Endodermal cell (in vitro differentiated cells): ENCODE results near the gene DOCK4. TPM values are rescaled to one million over a fixed set of nuclear protein-coding genes. Genes with fewer than 3 reads are reported as not detected.
A peak's percentile ranks its signal among the peaks of the same experiment; 100 is the strongest.

Experiments used
- DNase-seq: peaks from one replicate; pipeline ENCODE4 v3.0.0-alpha.2; 2017
- H3K27ac ChIP-seq: 2 replicates; pipeline ENCODE4 v1.5.1; 2013; ENCODE audit warnings: mild to moderate bottlenecking, low read depth, low read length, moderate library complexity
- H3K27me3 ChIP-seq: 2 replicates; pipeline ENCODE4 v1.6.1; 2013; ENCODE audit warnings: mild to moderate bottlenecking, low read length, moderate library complexity; ENCODE audit not compliant: insufficient read depth, control insufficient read depth, poor library complexity, severe bottlenecking
- H3K36me3 ChIP-seq: 2 replicates; pipeline ENCODE4 v1.7.0; 2013; ENCODE audit warnings: mild to moderate bottlenecking, low read length, moderate library complexity; ENCODE audit not compliant: control insufficient read depth, insufficient read depth
- H3K4me1 ChIP-seq: one replicate; pipeline ENCODE4 v1.7.0; 2013; ENCODE audit warnings: low read length; ENCODE audit not compliant: control insufficient read depth, insufficient read depth
- H3K4me3 ChIP-seq: 2 replicates; pipeline ENCODE4 v1.5.1; 2013; ENCODE audit warnings: mild to moderate bottlenecking, low read length, moderate library complexity
- H3K9ac ChIP-seq: 2 replicates; pipeline ENCODE4 v1.6.1; 2013; ENCODE audit warnings: mild to moderate bottlenecking, low read length, moderate library complexity; ENCODE audit not compliant: poor library complexity, severe bottlenecking; ENCODE audit errors: extremely low read depth
- H3K9me3 ChIP-seq: 2 replicates; pipeline ENCODE4 v1.6.1; 2013; ENCODE audit warnings: mild to moderate bottlenecking, low read length, moderate library complexity; ENCODE audit not compliant: control insufficient read depth
- H3K27ac Mint-ChIP-seq: 2 replicates; pipeline ENCODE4 v1.8.0; 2020; ENCODE audit warnings: mixed read lengths
- H3K27me3 Mint-ChIP-seq: 2 replicates; pipeline ENCODE4 v1.8.0; 2021; ENCODE audit warnings: mild to moderate bottlenecking, mixed read lengths; ENCODE audit not compliant: insufficient read depth
- H3K36me3 Mint-ChIP-seq: 2 replicates; pipeline ENCODE4 v1.8.0; 2020; ENCODE audit warnings: low read depth, mixed read lengths
- H3K4me1 Mint-ChIP-seq: 2 replicates; pipeline ENCODE4 v1.8.0; 2020; ENCODE audit warnings: mixed read lengths
- H3K4me3 Mint-ChIP-seq: 2 replicates; pipeline ENCODE4 v1.8.0; 2020; ENCODE audit warnings: mild to moderate bottlenecking, moderate library complexity, mixed read lengths
- H3K9me3 Mint-ChIP-seq: 2 replicates; pipeline ENCODE4 v1.8.0; 2020; ENCODE audit warnings: mild to moderate bottlenecking, mixed read lengths
- CTCF ChIP-seq: fragments of 200-600 bp; sonication (generic); conservative IDR thresholded peaks from 2 replicates; pipeline ENCODE4 v1.5.0; 2021; ENCODE audit warnings: antibody characterized with exemption, mild to moderate bottlenecking
- WGBS, 2 experiments: methylation state at CpG; one replicate each; pipeline versions ENCODE4 v1.1.5 to v1.1.7; 2013; ENCODE audit warnings: missing lambda C conversion rate in 2 of 2, mixed read lengths in 1 of 2; ENCODE audit not compliant: insufficient coverage in 1 of 2, insufficient read length in 1 of 2; 5-methylcytosine and 5-hydroxymethylcytosine counted together
- total RNA-seq, 2 donors: library from RNA; stranded (reverse); fragmentation: NEBNext Ultra II Directional in 1 of 2; extraction: Animal tissue kit (Norgen Biotek cat#: 25700) in 1 of 2; gene quantifications; 2 replicates in 1 of 2; 3 replicates in 1 of 2; pipeline ENCODE4 v1.2.1, GENCODE V29; 2021

DOCK4 gene
- total RNA-seq, 2 donors from 2014 or later, result 11.2 to 15.3 TPM

GRCh38 chr7:111952783-111953182, 253.4 kb downstream of the DOCK4 start:
- Mint-ChIP-seq H3K4me1 (peaks cover 38% of the 10 kb centered on the region), H3K27me3 (no peaks in the 10 kb centered on the region), H3K36me3 (peaks cover 3% of the 10 kb centered on the region), H3K9me3 (no peaks in the 10 kb centered on the region), H3K27ac (peak overlapping the region; percentile 64), H3K4me3 (no peak overlapping the region)
- H3K9ac ChIP-seq, result no peak overlapping the region
- no peak overlapping the region for H3K27ac ChIP-seq
- H3K36me3 ChIP-seq, result no peaks in the 10 kb centered on the region
- TF ChIP-seq CTCF, result no peak
- WGBS, 2 experiments, result 77 to 90% methylated on average over 2 to 4 of the region's 4 CpGs
- H3K9me3 ChIP-seq, result no peaks in the 10 kb centered on the region
- H3K27me3 ChIP-seq, result no peaks in the 10 kb centered on the region
- no peak overlapping the region for H3K4me3 ChIP-seq
- peaks cover 3% of the 10 kb centered on the region for H3K4me1 ChIP-seq
- peak; percentile 53 for DNase-seq

- H3K27ac ChIP-seq, result no peak overlapping the region
- H3K4me3 Mint-ChIP-seq, result no peak overlapping the region
- H3K9me3 ChIP-seq, result no peaks in the 10 kb centered on the region
- DNase-seq, result no peak
- H3K27me3 Mint-ChIP-seq, result no peaks in the 10 kb centered on the region
- H3K27me3 ChIP-seq, result no peaks in the 10 kb centered on the region
- H3K4me1 ChIP-seq, result no peaks in the 10 kb centered on the region
- H3K36me3 ChIP-seq, result no peaks in the 10 kb centered on the region
- H3K4me3 ChIP-seq, result no peak overlapping the region
- no peak overlapping the region for H3K9ac ChIP-seq
- peaks cover 3% of the 10 kb centered on the region for H3K36me3 Mint-ChIP-seq
- H3K27ac Mint-ChIP-seq, result no peak overlapping the region
- H3K9me3 Mint-ChIP-seq, result no peaks in the 10 kb centered on the region
- no peak for TF ChIP-seq CTCF
- peaks cover 31% of the 10 kb centered on the region for H3K4me1 Mint-ChIP-seq
These were observed 255.1 kb downstream of the DOCK4 start for GRCh38 chr7:111951052-111951451.

- H3K9me3 Mint-ChIP-seq, result peaks cover 41% of the 10 kb centered on the region
- no peak overlapping the region for H3K27ac ChIP-seq
- H3K27ac Mint-ChIP-seq, result no peak overlapping the region
- no peaks in the 10 kb centered on the region for H3K27me3 Mint-ChIP-seq
- 83 to 95% methylated on average over 3 to 5 of the region's 5 CpGs for WGBS, 2 experiments
- H3K9ac ChIP-seq, result no peak overlapping the region
- peak overlapping the region; percentile 13 for H3K4me3 ChIP-seq
- no peak overlapping the region for H3K4me3 Mint-ChIP-seq
- H3K9me3 ChIP-seq, result peaks cover 56% of the 10 kb centered on the region
- H3K27me3 ChIP-seq, result no peaks in the 10 kb centered on the region
- H3K36me3 ChIP-seq, result peaks cover 23% of the 10 kb centered on the region
- H3K36me3 Mint-ChIP-seq, result peaks cover 54% of the 10 kb centered on the region
- no peaks in the 10 kb centered on the region for H3K4me1 ChIP-seq
- no peak for TF ChIP-seq CTCF
- peaks cover 4% of the 10 kb centered on the region for H3K4me1 Mint-ChIP-seq
- DNase-seq, result peak; percentile 50
These were observed 263.6 kb downstream of the DOCK4 start for GRCh38 chr7:111942450-111943081.
